Measurements from ENCODE around the gene TBC1D22A. TPM values are rescaled to one million over a fixed set of nuclear protein-coding genes. Genes with fewer than 3 reads are reported as not detected.

The TBC1D22A gene
- total RNA-seq, 3 donors from 2014 or later, result 19.0 to 23.6 (median 23.6) TPM

DNA sequence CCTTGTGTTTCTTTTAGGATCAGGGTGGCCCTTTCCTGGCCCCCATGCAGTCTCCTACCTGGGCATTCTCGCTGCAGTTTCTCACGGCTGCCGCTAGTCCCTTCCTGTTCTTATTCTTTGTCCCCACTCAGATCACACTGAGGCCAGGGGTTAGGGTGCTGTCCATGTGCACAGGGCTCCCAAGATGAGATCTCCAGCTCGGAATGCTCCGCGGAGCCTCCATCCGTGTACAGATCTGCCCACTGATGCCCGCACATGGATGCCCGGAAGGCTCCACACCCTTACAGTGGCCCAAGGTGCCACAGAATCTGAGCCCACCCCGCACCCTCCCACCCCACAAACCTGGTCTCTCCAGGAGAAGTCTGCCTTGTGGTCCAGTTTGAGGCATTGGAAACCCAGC, 457.3 kb downstream of the TBC1D22A start:
- H3K4me1 ChIP-seq, result no peaks in the 10 kb centered on the region
- H3K27me3 ChIP-seq, result no peaks in the 10 kb centered on the region
- H3K36me3 ChIP-seq, result no peaks in the 10 kb centered on the region
- TF ChIP-seq POLR2A (IDR thresholded peaks at IDR 0.05) (no peak), POLR2AphosphoS5 (IDR thresholded peaks at IDR 0.05) (no peak)
- TF ChIP-seq, protein P1, sequence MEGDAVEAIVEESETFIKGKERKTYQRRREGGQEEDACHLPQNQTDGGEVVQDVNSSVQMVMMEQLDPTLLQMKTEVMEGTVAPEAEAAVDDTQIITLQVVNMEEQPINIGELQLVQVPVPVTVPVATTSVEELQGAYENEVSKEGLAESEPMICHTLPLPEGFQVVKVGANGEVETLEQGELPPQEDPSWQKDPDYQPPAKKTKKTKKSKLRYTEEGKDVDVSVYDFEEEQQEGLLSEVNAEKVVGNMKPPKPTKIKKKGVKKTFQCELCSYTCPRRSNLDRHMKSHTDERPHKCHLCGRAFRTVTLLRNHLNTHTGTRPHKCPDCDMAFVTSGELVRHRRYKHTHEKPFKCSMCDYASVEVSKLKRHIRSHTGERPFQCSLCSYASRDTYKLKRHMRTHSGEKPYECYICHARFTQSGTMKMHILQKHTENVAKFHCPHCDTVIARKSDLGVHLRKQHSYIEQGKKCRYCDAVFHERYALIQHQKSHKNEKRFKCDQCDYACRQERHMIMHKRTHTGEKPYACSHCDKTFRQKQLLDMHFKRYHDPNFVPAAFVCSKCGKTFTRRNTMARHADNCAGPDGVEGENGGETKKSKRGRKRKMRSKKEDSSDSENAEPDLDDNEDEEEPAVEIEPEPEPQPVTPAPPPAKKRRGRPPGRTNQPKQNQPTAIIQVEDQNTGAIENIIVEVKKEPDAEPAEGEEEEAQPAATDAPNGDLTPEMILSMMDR (IDR thresholded peaks at IDR 0.05), result no peak
- intact Hi-C loops (cut with DNase I; ENCODE audit: low total_unique reads), result no loop called here
- H3K4me3 ChIP-seq, result no peak overlapping the region
- no peak overlapping the region for H3K27ac ChIP-seq
- no peaks in the 10 kb centered on the region for H3K9me3 ChIP-seq
- peak; percentile 6 to 28 for DNase-seq (ENCODE audit: low spot score in 2 of 2)

DNA sequence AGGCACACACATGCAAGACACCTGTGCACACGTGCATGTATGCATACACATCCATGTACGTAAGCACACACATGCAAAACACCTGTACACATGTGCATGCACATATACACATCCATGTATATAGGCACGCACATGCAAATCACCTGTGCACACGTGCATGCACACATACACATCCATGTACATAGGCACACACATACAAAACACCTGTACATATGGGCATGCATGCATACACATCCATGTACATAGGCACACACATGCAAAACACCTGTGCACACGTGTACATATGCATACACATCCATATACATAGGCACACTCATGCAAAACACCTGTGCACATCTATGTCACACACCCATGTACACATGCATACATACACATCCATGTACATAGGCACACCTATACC, 458.3 kb downstream of the TBC1D22A start:
- no peak for DNase-seq (ENCODE audit: low spot score in 2 of 2)
- TF ChIP-seq, protein P1 (IDR thresholded peaks at IDR 0.05), result no peak
- H3K27ac ChIP-seq, result no peak overlapping the region
- no peaks in the 10 kb centered on the region for H3K36me3 ChIP-seq
- no peak overlapping the region for H3K4me3 ChIP-seq
- intact Hi-C loops (cut with DNase I; ENCODE audit: low total_unique reads), result no loop called here
- H3K9me3 ChIP-seq, result no peaks in the 10 kb centered on the region
- H3K4me1 ChIP-seq, result no peaks in the 10 kb centered on the region
- peaks cover 0 to under 1% of the 10 kb centered on the region in 2 donors for H3K27me3 ChIP-seq

DNA sequence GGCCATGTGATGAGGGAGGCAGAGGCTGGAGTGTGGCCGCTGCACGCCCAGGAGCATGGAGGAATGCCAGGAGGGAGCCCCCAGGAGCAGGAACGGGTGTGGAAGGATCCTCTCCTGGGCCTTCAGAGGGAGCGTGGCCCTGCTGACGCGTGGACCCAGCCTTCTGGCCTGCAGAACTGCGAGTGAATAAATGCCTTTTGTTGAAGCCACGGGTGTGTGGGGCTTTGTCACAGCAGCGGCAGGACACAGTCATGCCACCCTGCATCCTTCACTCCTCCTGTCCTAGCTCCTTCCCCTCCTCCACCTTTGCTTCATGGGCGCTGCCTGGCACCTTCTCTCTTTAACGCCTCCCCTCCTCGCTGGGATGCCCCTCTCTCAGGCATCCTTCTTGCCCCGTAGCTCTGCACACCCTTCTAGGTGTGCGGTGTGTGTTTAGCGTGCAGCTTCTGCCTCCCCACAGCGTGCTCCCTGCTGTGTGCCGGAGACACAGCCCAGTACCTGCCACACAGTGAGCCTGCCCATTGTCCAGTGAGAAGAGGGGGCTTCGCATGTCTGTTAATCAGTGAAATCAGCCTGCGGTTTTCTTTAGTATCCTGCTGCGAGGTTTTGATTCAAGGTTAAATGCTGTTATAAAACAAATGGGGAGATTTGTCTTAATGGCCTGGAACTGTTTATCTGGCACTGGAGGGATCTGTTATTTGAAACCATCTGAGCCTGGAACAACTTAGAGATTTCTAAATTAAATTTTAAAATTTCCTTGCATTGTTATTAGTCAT, 459.6 kb downstream of the TBC1D22A start:
- TF ChIP-seq POLR2AphosphoS5 (IDR thresholded peaks at IDR 0.05) (no peak), POLR2A (IDR thresholded peaks at IDR 0.05) (no peak)
- TF ChIP-seq, protein P1 (IDR thresholded peaks at IDR 0.05), result no peak
- Histone ChIP-seq H3K27ac (no peak overlapping the region), H3K4me1 (no peaks in the 10 kb centered on the region), H3K27me3 (peaks cover 0 to 4% of the 10 kb centered on the region in 2 donors), H3K36me3 (no peaks in the 10 kb centered on the region), H3K4me3 (no peak overlapping the region), H3K9me3 (no peaks in the 10 kb centered on the region)
- no peak for DNase-seq (ENCODE audit: low spot score in 2 of 2)
- intact Hi-C loops (cut with DNase I; ENCODE audit: low total_unique reads), result no loop called here

Other genes with a start within 250 kb of the TBC1D22A start
- 10 to 100 TPM in 2 of 3 donors, under 1 TPM in 1; 0.96 to 36.7 (median 21.2) TPM for gene CELSR1, start 225.0 kb upstream of the TBC1D22A start, total RNA-seq
- 10 to 100 TPM; 28.4 to 85.6 (median 61.0) TPM for gene GRAMD4, start 142.3 kb upstream of the TBC1D22A start, total RNA-seq
- gene CERK, start 24.4 kb upstream of the TBC1D22A start, total RNA-seq, result 10 to 100 TPM; 23.3 to 37.3 (median 26.5) TPM